A549 (cell line): ENCODE data around the gene IHH. TPM values are rescaled to one million over a fixed set of nuclear protein-coding genes. Genes with fewer than 3 reads are reported as not detected.
A peak's percentile ranks its signal among the peaks of the same experiment; 100 is the strongest.

Experiments
- ATAC-seq, 2 experiments: fragments of 200-7000 bp in 1 of 2; fragments of >200 bp in 1 of 2; cut with Nextera tagmentation in 1 of 2; cut with Tn5 transposase in 1 of 2; 3 replicates each; pipeline versions ENCODE4 v1.8.0 to v1.9.1; 2018 to 2020; ENCODE audit warnings: mild to moderate bottlenecking in 1 of 2, moderate library complexity in 1 of 2
- CTCF ChIA-PET: fragments of 300-600 bp; sonication (Branson Sonifier 250); formaldehyde crosslinking; extraction: SDS; loops from one replicate; lab custom pipeline; 2021; ENCODE audit warnings: antibody characterized with exemption, inconsistent platforms; lab: Yijun Ruan, JAX
- POLR2A ChIA-PET: fragments of 350-600 bp; formaldehyde crosslinking; extraction: SDS; loops from one replicate; lab custom pipeline; 2021; ENCODE audit warnings: antibody characterized with exemption, inconsistent platforms; lab: Yijun Ruan, JAX
- DNase-seq, 2 experiments: peaks; one replicate each; pipeline versions ENCODE4 v3.0.0 to v3.0.0-alpha.2; 2011 to 2016; ENCODE audit warnings: low read depth in 1 of 2, low spot score in 1 of 2
- FAIRE-seq: peaks from 2 replicates; lab custom pipeline; 2011; peaks lifted over from hg19 to GRCh38; lab: Jason Lieb, UNC
- H3K27ac ChIP-seq, 2 experiments: fragments of >200 bp; sonication (Bioruptor Twin); formaldehyde crosslinking; 3 replicates each; pipeline ENCODE4 v1.5.1; 2016 to 2017
- H3K4me1 ChIP-seq: fragments of >200 bp; sonication (Bioruptor Twin); formaldehyde crosslinking; 3 replicates; pipeline ENCODE4 v1.6.1; 2016
- H3K4me2 ChIP-seq: fragments of >200 bp; sonication (Bioruptor Twin); formaldehyde crosslinking; 3 replicates; pipeline ENCODE4 v1.6.1; 2016
- H3K4me3 ChIP-seq: fragments of >200 bp; sonication (Bioruptor Twin); formaldehyde crosslinking; 3 replicates; pipeline ENCODE4 v1.5.1; 2016
- H3K9me3 ChIP-seq: fragments of >200 bp; sonication (Bioruptor Twin); formaldehyde crosslinking; 3 replicates; pipeline ENCODE4 v1.6.1; 2016
- ATOH8 ChIP-seq: fragments of 250-450 bp; sonication (Bioruptor Pico); IDR thresholded peaks from 2 replicates; pipeline ENCODE4 v1.5.0; 2020; ENCODE audit warnings: low read depth, mild to moderate bottlenecking, moderate library complexity
- CHD2 ChIP-seq: fragments of 150-350 bp; IDR thresholded peaks from 2 replicates; pipeline ENCODE4 v1.6.1; 2014; ENCODE audit warnings: low read length; ENCODE audit not compliant: partially characterized antibody
- E2F6 ChIP-seq: IDR thresholded peaks from 2 replicates; pipeline ENCODE4 v1.6.1; 2012; ENCODE audit warnings: low read depth, borderline replicate concordance
- EHF ChIP-seq: fragments of 250-450 bp; sonication (Bioruptor Pico); IDR thresholded peaks from 2 replicates; pipeline ENCODE4 v1.5.0; 2020; ENCODE audit warnings: mild to moderate bottlenecking
- EHMT2 ChIP-seq: fragments of 200-600 bp; sonication (generic); IDR thresholded peaks from 2 replicates; pipeline ENCODE4 v1.6.1; 2016; ENCODE audit warnings: antibody characterized with exemption, low read depth, mild to moderate bottlenecking, moderate library complexity
- ELK1 ChIP-seq: fragments of 150-350 bp; IDR thresholded peaks from 2 replicates; pipeline ENCODE4 v1.6.1; 2014; ENCODE audit warnings: low read depth, mild to moderate bottlenecking, low read length
- FOSB ChIP-seq: fragments of 250-450 bp; sonication (Bioruptor Pico); IDR thresholded peaks from 2 replicates; pipeline ENCODE4 v1.5.0; 2020; ENCODE audit warnings: mild to moderate bottlenecking, moderate library complexity
- FOXS1 ChIP-seq: fragments of 250-450 bp; sonication (Bioruptor Pico); IDR thresholded peaks from 2 replicates; pipeline ENCODE4 v1.5.0; 2020; ENCODE audit warnings: mild to moderate bottlenecking, moderate library complexity
- HES2 ChIP-seq: fragments of >200 bp; sonication (Bioruptor Twin); formaldehyde crosslinking; IDR thresholded peaks from 2 replicates; pipeline ENCODE4 v1.6.1; 2016
- HOXB13 ChIP-seq: fragments of 250-450 bp; sonication (Bioruptor Pico); IDR thresholded peaks from 2 replicates; pipeline ENCODE4 v1.5.0; 2020; ENCODE audit warnings: low read depth, mild to moderate bottlenecking, moderate library complexity
- JUN ChIP-seq, 2 experiments: fragments of >200 bp; sonication (Bioruptor Twin); formaldehyde crosslinking; IDR thresholded peaks; 2 replicates in 1 of 2; 3 replicates in 1 of 2; pipeline ENCODE4 v1.6.1; 2016 to 2017
- KDM5A ChIP-seq: fragments of 200-600 bp; sonication (generic); IDR thresholded peaks from 2 replicates; pipeline ENCODE4 v1.6.1; 2016; ENCODE audit warnings: antibody characterized with exemption, mild to moderate bottlenecking
- MAX ChIP-seq: IDR thresholded peaks from 2 replicates; pipeline ENCODE4 v1.6.1; 2012
- POLR2AphosphoS2 ChIP-seq: conservative IDR thresholded peaks from 2 replicates; pipeline ENCODE4 v1.6.1; 2012; ENCODE audit warnings: low read length, improper control_type of control experiment, inconsistent platforms
- REST ChIP-seq: fragments of 200-600 bp; sonication (generic); IDR thresholded peaks from 2 replicates; pipeline ENCODE4 v1.6.1; 2016; ENCODE audit warnings: antibody characterized with exemption, mild to moderate bottlenecking, moderate library complexity
- RFX5 ChIP-seq: fragments of 450-650 bp; IDR thresholded peaks from 2 replicates; pipeline ENCODE4 v1.7.1; 2014; ENCODE audit warnings: antibody characterized with exemption, mild to moderate bottlenecking, moderate library complexity
- SMC3 ChIP-seq: fragments of >200 bp; sonication (Bioruptor Twin); formaldehyde crosslinking; IDR thresholded peaks from 3 replicates; pipeline ENCODE4 v1.6.1; 2018; ENCODE audit warnings: inconsistent platforms
- USF2 ChIP-seq: fragments of 450-650 bp; IDR thresholded peaks from 2 replicates; pipeline ENCODE4 v1.6.1; 2014; ENCODE audit warnings: antibody characterized with exemption
- ZSCAN20 ChIP-seq: fragments of 250-450 bp; sonication (Bioruptor Pico); IDR thresholded peaks from 2 replicates; pipeline ENCODE4 v1.8.0; 2022; ENCODE audit warnings: mild to moderate bottlenecking, moderate library complexity
- WGBS: methylation state at CpG from one replicate; pipeline ENCODE4 v1.1.6; 2017; ENCODE audit errors: missing lambda C conversion rate; 5-methylcytosine and 5-hydroxymethylcytosine counted together
- polyA plus RNA-seq, 4 experiments: library from polyadenylated mRNA; depleted of rRNA in 3 of 4; stranded (reverse); fragments of >200 nt; fragmentation: RNase III in 1 of 4; extraction: RNeasy Plus Mini Kit Qiagen cat#74134 plus additional on column Dnase treatment in 1 of 4; gene quantifications; 2 replicates in 3 of 4; 3 replicates in 1 of 4; pipeline ENCODE4 v1.2.3, GENCODE V29; 2011 to 2017

Gene IHH
- polyA plus RNA-seq, 2 of the 4 experiments (the other 2 are of a cell fraction) = 0.13 TPM; not detected in 1

- ATAC-seq = no peak
- Histone ChIP-seq H3K9me3 (no peaks in the 10 kb centered on the region), H3K27ac (no peak overlapping the region), H3K4me1 (no peaks in the 10 kb centered on the region), H3K4me3 (no peak overlapping the region), H3K4me2 (no peak overlapping the region)
- WGBS = 5% methylated on average over 6 of the region's 6 CpGs
- no peak for DNase-seq
- no peak for FAIRE-seq
- POLR2A ChIA-PET = no interaction called here
- CTCF ChIA-PET = interaction anchor here (1.9 to 14.1 kb wide), 5 partner anchors 9 to 105 kb away, joined by 6 to 173 read pairs (median 97); partner anchors contain the start of gene IHH
- TF ChIP-seq E2F6 (no peak), RFX5 (no peak), CHD2 (no peak), ELK1 (no peak)
Observed at GRCh38 chr2:219049282-219049681, 11.4 kb downstream of the IHH start.

- ChIA-PET POLR2A (no interaction called here), CTCF (interaction anchor here (0.8 to 14.1 kb wide), 8 partner anchors 12 to 253 kb away, joined by 3 to 149 read pairs (median 4); partner anchors contain the start of genes IHH and NHEJ1)
- ATAC-seq (peak; percentile 60 to 64; a peak in 3 of 6 replicates), FAIRE-seq (no peak), DNase-seq (no peak)
- H3K4me2 ChIP-seq = no peak overlapping the region
- 5% methylated on average over 6 of the region's 6 CpGs for WGBS
- peaks cover 3% of the 10 kb centered on the region; the same call in 1 of the 3 replicates for H3K4me1 ChIP-seq
- TF ChIP-seq FOSB (CRISPR knock-in tag) (no peak), HES2 (no peak), HOXB13 (CRISPR knock-in tag) (no peak), MAX (no peak), FOXS1 (CRISPR knock-in tag) (no peak), EHF (CRISPR knock-in tag) (no peak), USF2 (no peak), ZSCAN20 (CRISPR knock-in tag) (no peak), JUN (IDR thresholded peaks at IDR 0.05) (no peak), POLR2AphosphoS2 (no peak), REST (peak; percentile 96), KDM5A (no peak), EHMT2 (peak; percentile 86), SMC3 (no peak), ATOH8 (CRISPR knock-in tag) (no peak), RFX5 (no peak)
- H3K9me3 ChIP-seq = no peaks in the 10 kb centered on the region
- no peak overlapping the region for H3K27ac ChIP-seq
- H3K4me3 ChIP-seq = no peak overlapping the region
Observed at GRCh38 chr2:219045937-219046550, 14.7 kb downstream of the IHH start.
